GM20000 (cell line): ENCODE results near the gene C11orf65.
"Not testable (repeated sequence)": the region's sequence is repeated elsewhere in the genome, so short reads cannot be mapped to it uniquely, and the experiment has no call there.

Source experiments
- DNase-seq: peaks from one replicate; pipeline ENCODE4 v3.0.0; 2012; ENCODE audit warnings: low spot score
- TF ChIP-seq, protein P1 (sequence below): IDR thresholded peaks from 2 replicates; pipeline ENCODE4 v1.5.1; 2012; ENCODE audit warnings: mild to moderate bottlenecking, control low read depth; ENCODE audit errors: extremely low read depth, missing control alignments

The C11orf65 gene

GRCh38 chr11:108398439-108398838, 68.9 kb downstream of the C11orf65 start:
- TF ChIP-seq, protein P1, sequence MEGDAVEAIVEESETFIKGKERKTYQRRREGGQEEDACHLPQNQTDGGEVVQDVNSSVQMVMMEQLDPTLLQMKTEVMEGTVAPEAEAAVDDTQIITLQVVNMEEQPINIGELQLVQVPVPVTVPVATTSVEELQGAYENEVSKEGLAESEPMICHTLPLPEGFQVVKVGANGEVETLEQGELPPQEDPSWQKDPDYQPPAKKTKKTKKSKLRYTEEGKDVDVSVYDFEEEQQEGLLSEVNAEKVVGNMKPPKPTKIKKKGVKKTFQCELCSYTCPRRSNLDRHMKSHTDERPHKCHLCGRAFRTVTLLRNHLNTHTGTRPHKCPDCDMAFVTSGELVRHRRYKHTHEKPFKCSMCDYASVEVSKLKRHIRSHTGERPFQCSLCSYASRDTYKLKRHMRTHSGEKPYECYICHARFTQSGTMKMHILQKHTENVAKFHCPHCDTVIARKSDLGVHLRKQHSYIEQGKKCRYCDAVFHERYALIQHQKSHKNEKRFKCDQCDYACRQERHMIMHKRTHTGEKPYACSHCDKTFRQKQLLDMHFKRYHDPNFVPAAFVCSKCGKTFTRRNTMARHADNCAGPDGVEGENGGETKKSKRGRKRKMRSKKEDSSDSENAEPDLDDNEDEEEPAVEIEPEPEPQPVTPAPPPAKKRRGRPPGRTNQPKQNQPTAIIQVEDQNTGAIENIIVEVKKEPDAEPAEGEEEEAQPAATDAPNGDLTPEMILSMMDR, result no peak
- DNase-seq, result no peak

DNA sequence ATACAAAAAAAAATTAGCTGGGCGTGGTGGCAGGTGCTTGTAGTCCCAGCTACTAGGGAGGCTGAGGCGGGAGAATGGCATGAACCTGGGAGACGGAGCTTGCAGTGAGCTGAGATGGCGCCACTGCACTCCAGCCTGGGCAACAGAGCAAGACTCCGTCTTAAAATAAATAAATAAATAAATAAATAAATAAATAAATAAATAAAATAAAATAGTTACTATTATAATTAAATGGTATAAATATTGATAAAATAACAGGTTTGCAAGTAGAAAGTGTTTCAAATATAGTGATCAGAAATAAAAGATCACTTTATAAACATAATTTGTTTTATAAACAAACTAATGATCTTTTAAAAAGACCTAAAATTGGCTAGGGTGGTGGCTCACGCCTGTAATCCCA, 70.7 kb downstream of the C11orf65 start:
- DNase-seq, result not testable (repeated sequence)

- no peak for DNase-seq
- TF ChIP-seq, protein P1, result no peak
Observed at GRCh38 chr11:108394744-108395284, 72.5 kb downstream of the C11orf65 start.

- TF ChIP-seq, protein P1, result no peak
- DNase-seq, result no peak
Observed at GRCh38 chr11:108393046-108393445, 74.3 kb downstream of the C11orf65 start.

- DNase-seq, result no peak
- TF ChIP-seq, protein P1, result no peak
Observed at GRCh38 chr11:108392353-108392752, 75.0 kb downstream of the C11orf65 start.

GRCh38 chr11:108388576-108388975, 78.8 kb downstream of the C11orf65 start:
- TF ChIP-seq, protein P1, result no peak
- no peak for DNase-seq

- not testable (repeated sequence) for DNase-seq
Observed at GRCh38 chr11:108373505-108373904, 93.8 kb downstream of the C11orf65 start.

DNA sequence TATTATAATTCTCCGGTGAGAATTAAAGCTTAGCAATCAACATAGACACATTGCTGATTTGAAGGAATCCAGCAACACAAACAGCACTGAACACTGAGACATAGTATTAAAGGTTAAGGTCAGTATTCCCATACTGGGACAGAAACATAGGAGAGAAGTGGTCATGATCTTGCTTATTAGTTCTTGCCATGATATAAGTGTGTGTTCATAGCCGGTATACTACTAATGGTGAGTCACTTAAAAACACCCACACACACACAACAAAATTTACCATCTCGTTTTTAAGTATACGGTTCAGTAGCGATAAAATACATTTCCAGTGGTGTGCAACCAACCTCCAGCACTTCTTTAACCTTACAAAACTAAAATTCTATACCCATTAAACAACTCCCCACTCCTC, 96.3 kb downstream of the C11orf65 start:
- TF ChIP-seq, protein P1, result no peak
- DNase-seq, result no peak
